ENCODE measurements around the gene NODAL. TPM values are rescaled to one million over a fixed set of nuclear protein-coding genes. Genes with fewer than 3 reads are reported as not detected.

Gene NODAL
- total and polyA plus RNA-seq, 2 of the 4 experiments (the other 2 are of a cell fraction) = not detected

- no peak overlapping the region for H2BK120ac ChIP-seq (ENCODE audit: low read depth, low read length)
- H3K79me1 ChIP-seq (ENCODE audit: low read depth in 1 of 2, low read length in 2 of 2) = no peaks in the 10 kb centered on the region
- peaks cover 3% of the 10 kb centered on the region; the same call in 1 of the 2 replicates for H3K4me1 ChIP-seq (ENCODE audit: control insufficient read depth, insufficient read depth, low read length)
- H3K9ac ChIP-seq (ENCODE audit: low read depth, low read length) = no peak overlapping the region
- H3K27ac ChIP-seq (ENCODE audit: insufficient read depth, low read length) = no peak overlapping the region
- in situ Hi-C loops (cut with MboI; ENCODE audit: low sequenced_read_pairs) = no loop called here
- no peak overlapping the region for H2BK20ac ChIP-seq (ENCODE audit: low read depth, low read length)
- H3K18ac ChIP-seq (ENCODE audit: low read depth, low read length) = no peak overlapping the region
- no peak overlapping the region for H2AK5ac ChIP-seq (ENCODE audit: low read depth, low read length)
- H3K4me3 ChIP-seq (ENCODE audit: insufficient read depth, low read depth, low read length) = no peak overlapping the region
- no TSS peak for BruUV-seq (replicated peaks)
- DNase-seq (no peak), ATAC-seq (ENCODE audit: low read depth) (no peak)
- peaks cover 45% of the 10 kb centered on the region for H3K27me3 ChIP-seq (ENCODE audit: control insufficient read depth, insufficient read depth, low read length)
- no peak overlapping the region for H2BK15ac ChIP-seq (ENCODE audit: low read depth, low read length)
- H4K5ac ChIP-seq (ENCODE audit: low read depth, low read length) = no peak overlapping the region
- dilution Hi-C loops (cut with HindIII; ENCODE audit: low sequenced_read_pairs, unreplicated experiment) = no loop called here
- no peaks in the 10 kb centered on the region; the same call in 1 of the 2 replicates for H3K9me3 ChIP-seq (ENCODE audit: control insufficient read depth, insufficient read depth, low read length)
- H3K4ac ChIP-seq (ENCODE audit: low read depth, low read length) = no peak overlapping the region
- H4K91ac ChIP-seq (ENCODE audit: insufficient read depth, low read depth, low read length) = no peak overlapping the region
- H4K20me1 ChIP-seq (ENCODE audit: insufficient read depth, low read length) = peaks cover 6% of the 10 kb centered on the region
- no peak overlapping the region for H3K56ac ChIP-seq (ENCODE audit: extremely low read depth, insufficient read depth, low read length)
- no peak overlapping the region for H2AK9ac ChIP-seq (replicated peaks; ENCODE audit: low read depth, low read length, poor library complexity)
- H3K9me1 ChIP-seq (ENCODE audit: insufficient read depth, low read length) = no peaks in the 10 kb centered on the region
- H2BK5ac ChIP-seq (ENCODE audit: low read depth, low read length, poor library complexity, severe bottlenecking) = no peak overlapping the region
- H2AFZ ChIP-seq (replicated peaks; ENCODE audit: low read length, poor library complexity) = no peak overlapping the region
- CTCF ChIA-PET = no interaction called here
- H3K36me3 ChIP-seq (ENCODE audit: control insufficient read depth, insufficient read depth, low read length) = no peaks in the 10 kb centered on the region; the same call in 1 of the 2 replicates
- H4K8ac ChIP-seq (ENCODE audit: low read depth in 2 of 2, low read length in 2 of 2) = no peak overlapping the region
- no peak overlapping the region for H3K23ac ChIP-seq (ENCODE audit: low read depth, low read length)
- intact Hi-C loops (cut with micrococcal nuclease) = no loop called here
- TF ChIP-seq POLR2A (IDR thresholded peaks at IDR 0.05; ENCODE audit: low read depth, low read length) (no peak), RCOR1 (IDR thresholded peaks at IDR 0.05; ENCODE audit: insufficient replicate concordance, low read length) (no peak), SMC3 (IDR thresholded peaks at IDR 0.05; ENCODE audit: low read depth, low read length) (no peak), NFE2L2 (IDR thresholded peaks at IDR 0.05; ENCODE audit: low read depth, low read length) (no peak), RAD21 (IDR thresholded peaks at IDR 0.05; ENCODE audit: low read length) (no peak), BHLHE40 (IDR thresholded peaks at IDR 0.05; ENCODE audit: low read depth, low read length) (no peak), RFX5 (IDR thresholded peaks at IDR 0.05; ENCODE audit: low read depth, low read length) (no peak), CTCF (conservative IDR thresholded peaks at IDR 0.05; ENCODE audit: low read depth, low read length) (no peak), ELK1 (IDR thresholded peaks at IDR 0.05; ENCODE audit: borderline replicate concordance, low read depth, low read length) (no peak), MAFK (IDR thresholded peaks at IDR 0.05; ENCODE audit: low read depth, low read length) (no peak), MXI1 (IDR thresholded peaks at IDR 0.05; ENCODE audit: borderline replicate concordance, low read depth, low read length) (no peak), USF2 (IDR thresholded peaks at IDR 0.05; ENCODE audit: low read depth, low read length) (no peak), MAZ (IDR thresholded peaks at IDR 0.05; ENCODE audit: borderline replicate concordance, low read depth, low read length) (no peak), FOS (IDR thresholded peaks at IDR 0.05; ENCODE audit: low read depth, low read length) (no peak), CEBPB (IDR thresholded peaks at IDR 0.05; ENCODE audit: low read depth, low read length) (no peak), CHD1 (IDR thresholded peaks at IDR 0.05; ENCODE audit: low read depth, low read length) (no peak)
- no peak overlapping the region for H3K14ac ChIP-seq (replicated peaks; ENCODE audit: low read depth, low read length)
- WGBS, 2 experiments (ENCODE audit: extremely low coverage in 2 of 2, insufficient read length in 1 of 2) = no CpG with 5 or more reads among the region's 5 CpGs
- no peak overlapping the region for H3K4me2 ChIP-seq (ENCODE audit: low read depth, low read length)
- POLR2A ChIA-PET (ENCODE audit: unreplicated experiment) = no interaction called here
Measured at GRCh38 chr10:70437721-70438120, 3.8 kb downstream of the NODAL start.

All from IMR-90 (cell line).